Ammon's horn (tissue), 1 donor: Measurements from ENCODE around the gene ZNF425.
"Not testable (repeated sequence)": the region's sequence is repeated elsewhere in the genome, so short reads cannot be mapped to it uniquely, and the experiment has no call there.

Experiments
- DNase-seq: peaks from one replicate; pipeline ENCODE4 v3.0.0-alpha.2; 2016; ENCODE audit warnings: low spot score

Gene ZNF425

DNA sequence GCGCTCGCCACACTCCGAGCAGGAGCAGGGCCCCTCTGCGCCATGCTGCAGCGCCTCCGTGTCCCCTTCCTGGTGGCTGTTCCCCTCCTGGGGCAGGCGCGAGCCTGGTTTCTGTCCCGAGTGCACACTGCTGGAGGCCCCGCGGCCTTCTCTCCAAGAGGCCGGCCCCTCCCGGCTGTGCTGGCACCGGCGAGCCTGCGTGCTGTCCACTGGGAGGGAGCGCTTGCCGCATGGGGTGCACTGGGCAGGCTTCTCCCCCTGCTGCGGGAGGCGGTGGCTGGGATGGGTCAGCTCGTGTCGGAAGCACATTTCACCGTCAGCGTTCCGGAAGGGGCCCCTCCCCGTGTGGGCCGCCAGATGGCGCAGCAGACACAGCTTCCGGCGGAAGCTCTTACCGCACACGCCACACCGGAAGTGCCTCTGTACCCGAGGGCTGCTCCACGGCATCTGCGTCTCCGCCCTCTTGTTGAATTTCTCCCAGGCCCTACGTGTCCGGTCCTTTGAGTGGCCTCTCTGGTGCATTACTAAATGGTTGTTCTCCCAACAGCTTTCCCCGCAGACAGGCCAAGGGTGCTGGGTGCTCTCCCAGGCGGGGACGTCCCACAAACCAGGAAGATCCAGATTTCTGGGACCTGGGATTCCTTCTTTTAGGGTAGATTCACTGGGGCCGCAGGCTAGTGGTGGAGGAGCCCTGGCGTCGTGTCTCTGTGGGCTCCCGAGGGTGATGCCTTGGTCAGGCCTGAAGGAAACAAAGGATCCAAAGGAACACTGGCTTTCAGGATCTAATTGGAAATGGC lies 54.3 kb downstream of the ZNF425 start:
- no peak for DNase-seq

DNA sequence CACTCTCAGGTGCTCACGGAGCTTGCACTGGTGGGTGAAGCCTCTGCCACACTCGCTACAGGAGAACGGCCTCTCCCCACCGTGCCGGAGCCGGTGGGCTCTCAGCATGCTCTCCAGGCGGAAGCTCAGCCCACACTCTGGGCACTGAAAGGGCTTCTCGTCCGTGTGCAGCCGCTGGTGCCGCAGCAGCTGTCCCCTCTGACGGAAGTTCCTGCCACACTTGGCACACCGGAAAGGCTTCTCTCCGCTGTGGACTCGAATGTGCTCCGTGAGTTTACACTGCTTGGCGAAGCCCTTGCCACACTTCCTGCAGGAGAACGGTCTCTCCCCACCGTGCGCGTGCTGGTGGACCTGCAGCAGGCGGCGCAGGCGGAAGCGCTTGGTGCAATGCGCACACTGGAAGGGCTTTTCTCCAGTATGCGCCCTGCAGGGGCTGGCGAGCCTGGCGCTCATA lies 54.9 kb downstream of the ZNF425 start:
- DNase-seq, result no peak

DNA sequence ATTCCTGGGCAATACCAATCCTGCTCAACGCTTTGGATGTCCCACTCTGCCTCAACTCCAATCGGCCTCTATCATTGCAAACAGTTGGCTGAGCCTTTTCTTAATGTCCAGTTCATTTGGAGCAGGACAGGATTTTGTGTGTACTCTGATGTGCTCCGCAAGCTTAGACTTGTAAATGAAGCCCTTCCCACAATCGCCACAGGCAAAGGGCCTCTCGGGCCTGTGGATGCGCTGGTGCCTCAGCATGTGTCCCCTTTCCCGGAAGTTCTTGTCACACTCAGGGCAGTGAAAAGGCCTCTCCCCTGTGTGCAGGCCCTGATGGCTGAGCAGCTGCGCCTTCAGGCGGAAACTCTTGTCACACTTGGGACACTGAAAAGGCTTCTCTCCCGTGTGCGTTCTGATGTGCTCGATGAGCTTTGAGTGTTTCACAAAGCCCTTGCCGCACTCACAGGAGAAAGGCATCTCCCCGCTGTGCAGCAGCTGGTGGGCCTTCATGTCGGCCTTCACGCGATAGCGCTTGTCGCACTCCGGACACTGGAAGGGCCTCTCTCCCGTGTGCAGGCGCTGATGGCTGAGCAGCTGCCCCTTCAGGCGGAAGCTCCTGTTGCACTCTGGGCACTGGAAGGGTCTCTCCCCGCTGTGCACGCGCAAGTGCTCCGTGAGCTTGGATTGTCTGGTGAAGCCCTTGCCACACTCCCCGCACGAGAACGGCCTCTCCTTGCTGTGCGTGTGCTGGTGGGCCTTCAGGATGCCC lies 55.6 kb downstream of the ZNF425 start:
- no peak for DNase-seq

DNA sequence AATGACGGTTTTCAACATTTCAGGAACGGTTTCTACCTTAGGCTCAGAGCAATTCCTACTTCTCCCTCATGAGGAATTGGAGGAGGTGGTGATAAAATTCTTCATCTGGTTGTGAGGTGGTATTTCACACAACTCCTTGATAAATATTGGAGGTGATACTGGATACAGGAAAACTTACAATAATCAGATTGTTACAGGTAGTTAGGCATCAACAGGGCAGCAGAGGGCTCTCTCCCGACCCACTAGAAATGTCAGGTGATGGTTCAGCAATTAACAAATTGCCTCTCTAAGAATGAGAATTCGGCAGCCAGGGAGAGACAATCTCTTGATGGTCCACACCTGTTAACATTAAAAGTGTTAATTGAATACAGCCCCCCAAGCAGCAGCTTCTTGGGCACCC lies 58.3 kb downstream of the ZNF425 start:
- DNase-seq, result no peak

DNA sequence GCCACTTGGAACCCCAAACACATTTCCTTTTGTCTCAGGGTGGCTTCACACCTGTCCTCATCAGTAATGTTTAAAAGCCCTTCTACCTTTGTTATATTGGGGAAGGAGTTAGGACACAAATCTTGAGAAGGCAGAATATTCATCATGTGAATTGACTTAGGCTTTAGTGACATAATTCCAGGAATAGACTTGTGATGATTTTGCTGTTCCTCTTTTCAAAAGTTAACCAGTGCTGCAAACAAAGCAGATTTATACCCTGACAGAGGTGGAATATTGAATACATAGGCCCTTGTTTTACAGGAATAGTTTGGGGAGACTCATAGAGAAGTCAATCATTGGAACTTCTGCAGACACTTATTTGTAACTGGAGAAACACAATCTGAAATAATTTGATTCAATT lies 62.6 kb downstream of the ZNF425 start:
- no peak for DNase-seq

DNA sequence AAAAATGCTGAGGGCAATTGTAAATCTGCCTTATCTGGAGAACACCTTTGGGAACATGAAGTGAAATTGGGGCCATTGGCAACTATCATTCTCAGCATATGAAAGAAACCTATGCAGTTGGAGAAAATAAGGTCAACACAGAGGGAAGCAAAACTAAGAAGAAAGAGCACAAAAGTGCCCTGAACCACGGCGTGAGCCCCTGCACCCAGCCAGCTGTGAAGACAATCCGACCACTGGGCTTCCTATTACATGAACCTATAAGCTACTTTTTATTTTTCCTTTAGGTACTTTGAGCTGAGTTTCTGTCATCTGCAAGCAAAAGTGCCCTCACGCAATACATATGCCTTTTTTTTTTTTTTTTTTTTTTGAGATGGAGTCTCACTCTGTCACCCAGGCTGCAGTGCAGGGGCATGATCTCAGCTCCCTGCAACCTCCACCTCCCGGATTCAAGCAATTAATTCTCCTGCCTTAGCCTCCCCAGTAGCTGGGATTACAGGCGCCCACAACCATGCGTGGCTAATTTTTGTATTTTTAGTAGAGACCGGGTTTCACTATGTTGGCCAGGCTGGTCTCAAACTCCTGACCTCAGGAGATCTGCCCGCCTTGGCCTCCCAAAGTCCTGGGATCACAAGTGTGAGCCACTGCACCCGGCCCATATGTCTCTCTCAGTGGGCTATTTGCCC lies 63.8 kb downstream of the ZNF425 start:
- DNase-seq, result not testable (repeated sequence)

DNA sequence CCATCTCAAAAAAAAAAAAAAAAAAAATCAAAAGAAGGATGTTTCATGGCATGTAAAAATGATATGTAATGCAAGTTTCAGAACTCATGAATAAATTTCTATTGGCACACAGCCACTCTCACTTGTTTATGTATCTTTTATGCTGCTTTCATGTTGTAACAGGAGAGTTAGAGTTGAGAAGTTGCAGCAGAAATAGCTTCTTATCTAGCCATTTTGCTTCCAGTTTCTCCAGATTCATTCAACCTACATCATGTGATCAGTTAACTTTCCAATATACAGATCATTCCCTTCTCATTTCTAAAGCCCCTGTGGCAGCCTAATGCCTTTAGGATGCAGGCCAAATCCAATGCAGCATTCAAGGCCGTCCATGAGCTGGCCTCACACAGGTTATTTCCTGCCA lies 66.0 kb downstream of the ZNF425 start:
- no peak for DNase-seq

DNA sequence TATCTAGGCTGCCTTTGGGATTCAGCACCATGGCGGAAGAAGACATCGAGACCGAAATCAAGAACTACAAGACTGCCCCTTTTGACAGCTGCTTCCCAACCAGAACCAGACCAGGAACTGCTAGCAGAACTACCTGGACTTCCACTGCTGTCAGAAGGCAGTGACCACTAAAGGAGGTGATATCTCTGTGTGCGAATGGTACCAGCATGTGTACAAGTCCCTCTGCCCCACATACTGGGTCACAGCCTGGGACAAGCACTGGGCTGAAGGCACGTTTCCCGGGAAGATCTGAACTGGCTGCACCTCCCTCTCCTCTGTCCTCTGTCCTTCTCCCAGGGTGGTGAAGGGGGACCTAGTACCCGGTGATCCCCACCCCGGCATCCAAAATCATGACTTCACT lies 72.2 kb downstream of the ZNF425 start:
- no peak for DNase-seq

DNA sequence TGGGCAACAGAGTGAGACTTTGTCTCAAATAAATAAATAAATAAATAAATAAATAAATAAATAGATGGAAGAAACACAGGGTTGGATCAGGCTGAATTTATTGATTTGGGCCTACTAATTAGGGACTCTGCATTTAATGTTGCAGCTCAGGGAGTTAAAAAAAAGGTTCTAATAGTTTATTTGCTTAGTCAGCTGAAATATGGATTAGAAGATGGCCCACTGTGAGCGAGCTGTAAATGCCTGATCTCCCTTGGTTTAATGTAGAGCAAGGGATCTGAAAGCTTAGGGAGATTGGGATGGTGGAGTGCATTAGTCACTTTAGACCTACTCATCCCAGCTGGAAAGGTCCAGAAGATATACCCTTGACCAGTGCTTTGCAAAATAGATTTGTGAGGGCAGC lies 72.7 kb downstream of the ZNF425 start:
- DNase-seq, result no peak
